ENCODE measurements around the gene CHST8. TPM values are rescaled to one million over a fixed set of nuclear protein-coding genes. Genes with fewer than 3 reads are reported as not detected.

CHST8 gene
- total and polyA plus RNA-seq, 4 donors, result 0.09 to 0.67 (median 0.24) TPM

DNA sequence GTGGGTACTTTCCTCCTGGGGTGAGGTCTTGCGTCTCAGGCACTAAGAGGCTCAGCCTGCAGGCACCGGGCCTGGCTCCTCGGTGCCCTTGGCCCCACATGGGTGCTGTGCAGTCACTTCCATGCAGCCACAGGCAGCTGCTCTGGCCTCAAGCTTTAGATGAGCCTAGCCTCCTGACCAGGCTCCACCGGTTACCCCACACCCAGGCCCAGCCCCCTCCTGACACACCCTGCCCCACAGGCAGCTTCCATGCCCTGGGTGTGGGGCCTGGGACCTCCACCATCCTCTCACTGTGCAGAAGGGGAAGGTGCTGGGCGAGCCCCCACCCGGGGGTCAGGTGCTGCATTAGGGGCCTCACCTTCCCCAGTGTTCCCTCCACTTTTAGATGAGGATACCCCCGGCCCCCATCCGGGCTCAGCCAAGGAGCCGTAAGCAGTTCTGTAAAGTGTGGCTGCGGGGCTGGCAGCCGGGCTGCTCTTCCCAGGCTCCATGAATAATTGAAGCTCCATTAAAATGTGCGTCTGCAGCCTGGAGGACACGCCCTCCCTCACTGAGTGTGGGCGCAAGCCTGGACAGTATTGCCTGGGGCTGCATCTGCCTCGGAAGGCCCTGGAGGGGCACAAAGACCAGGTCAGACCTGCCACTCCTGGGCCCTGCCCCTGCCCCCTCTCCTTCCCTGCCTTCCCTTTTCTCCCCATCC lies 102.4 kb downstream of the CHST8 start:
- WGBS, 2 donors, result 76 to 89% methylated on average over 15 of the region's 15 CpGs
- H3K27me3 ChIP-seq (ENCODE audit: control insufficient read depth in 3 of 3, insufficient read depth in 3 of 3, low read length in 2 of 3), result no peaks in the 10 kb centered on the region
- no peak for ATAC-seq (ENCODE audit: insufficient read depth, low FRiP score)

DNA sequence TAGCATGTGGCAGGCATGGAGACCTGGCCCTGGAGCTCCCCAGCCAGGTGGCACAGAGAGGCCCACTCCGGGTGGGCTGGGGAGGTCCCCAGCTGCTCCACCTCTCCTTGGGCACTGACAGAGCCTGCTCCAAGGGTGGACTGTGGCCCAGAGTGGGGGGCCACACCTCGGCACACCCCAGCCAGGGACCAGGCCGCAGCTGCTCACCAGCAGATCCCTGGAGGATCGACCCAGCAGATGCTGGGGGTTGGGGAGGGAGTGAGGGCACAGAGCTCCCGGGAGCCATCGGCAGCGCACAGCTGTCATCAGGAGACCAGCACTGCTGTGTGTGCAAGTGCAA lies 102.9 kb downstream of the CHST8 start:
- no peak for ATAC-seq (ENCODE audit: insufficient read depth, low FRiP score)
- WGBS, 2 donors, result 73 to 88% methylated on average over 7 of the region's 7 CpGs
- no peak for DNase-seq
- Histone ChIP-seq H3K9ac (ENCODE audit: insufficient read depth in 1 of 2, low read length in 2 of 2) (no peak overlapping the region), H3K4me1 (ENCODE audit: control insufficient read depth in 5 of 5, insufficient read depth in 5 of 5, low read length in 5 of 5) (peaks cover 0 to 4% (median 0%) of the 10 kb centered on the region in 5 donors), H3K36me3 (ENCODE audit: control insufficient read depth in 4 of 4, insufficient read depth in 4 of 4, low read length in 4 of 4) (no peaks in the 10 kb centered on the region), H3K4me3 (no peak overlapping the region), H3K27me3 (ENCODE audit: control insufficient read depth in 3 of 3, insufficient read depth in 3 of 3, low read length in 2 of 3) (no peaks in the 10 kb centered on the region), H3K9me3 (ENCODE audit: control insufficient read depth in 4 of 4, insufficient read depth in 3 of 4, low read length in 3 of 4) (peaks cover 0 to 15% (median 0%) of the 10 kb centered on the region in 4 donors), H3K27ac (ENCODE audit: low read depth in 1 of 2, low read length in 1 of 2) (no peak overlapping the region)
- TF ChIP-seq, protein P1, sequence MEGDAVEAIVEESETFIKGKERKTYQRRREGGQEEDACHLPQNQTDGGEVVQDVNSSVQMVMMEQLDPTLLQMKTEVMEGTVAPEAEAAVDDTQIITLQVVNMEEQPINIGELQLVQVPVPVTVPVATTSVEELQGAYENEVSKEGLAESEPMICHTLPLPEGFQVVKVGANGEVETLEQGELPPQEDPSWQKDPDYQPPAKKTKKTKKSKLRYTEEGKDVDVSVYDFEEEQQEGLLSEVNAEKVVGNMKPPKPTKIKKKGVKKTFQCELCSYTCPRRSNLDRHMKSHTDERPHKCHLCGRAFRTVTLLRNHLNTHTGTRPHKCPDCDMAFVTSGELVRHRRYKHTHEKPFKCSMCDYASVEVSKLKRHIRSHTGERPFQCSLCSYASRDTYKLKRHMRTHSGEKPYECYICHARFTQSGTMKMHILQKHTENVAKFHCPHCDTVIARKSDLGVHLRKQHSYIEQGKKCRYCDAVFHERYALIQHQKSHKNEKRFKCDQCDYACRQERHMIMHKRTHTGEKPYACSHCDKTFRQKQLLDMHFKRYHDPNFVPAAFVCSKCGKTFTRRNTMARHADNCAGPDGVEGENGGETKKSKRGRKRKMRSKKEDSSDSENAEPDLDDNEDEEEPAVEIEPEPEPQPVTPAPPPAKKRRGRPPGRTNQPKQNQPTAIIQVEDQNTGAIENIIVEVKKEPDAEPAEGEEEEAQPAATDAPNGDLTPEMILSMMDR (IDR thresholded peaks at IDR 0.05; ENCODE audit: control extremely low read depth, extremely low read depth), result no peak

More for the DNA sequence above, 102.4 kb downstream of the CHST8 start:
- Histone ChIP-seq H3K27ac (ENCODE audit: low read depth in 1 of 2, low read length in 1 of 2) (no peak overlapping the region), H3K4me1 (ENCODE audit: control insufficient read depth in 5 of 5, insufficient read depth in 5 of 5, low read length in 5 of 5) (peaks cover 0 to 4% (median 0%) of the 10 kb centered on the region in 5 donors), H3K36me3 (ENCODE audit: control insufficient read depth in 4 of 4, insufficient read depth in 4 of 4, low read length in 4 of 4) (no peaks in the 10 kb centered on the region), H3K9me3 (ENCODE audit: control insufficient read depth in 4 of 4, insufficient read depth in 3 of 4, low read length in 3 of 4) (peaks cover 0 to 11% (median 0%) of the 10 kb centered on the region in 4 donors), H3K9ac (ENCODE audit: insufficient read depth in 1 of 2, low read length in 2 of 2) (no peak overlapping the region), H3K4me3 (no peak overlapping the region)
- TF ChIP-seq, protein P1 (IDR thresholded peaks at IDR 0.05; ENCODE audit: control extremely low read depth, extremely low read depth), result no peak
- no peak for DNase-seq

DNA sequence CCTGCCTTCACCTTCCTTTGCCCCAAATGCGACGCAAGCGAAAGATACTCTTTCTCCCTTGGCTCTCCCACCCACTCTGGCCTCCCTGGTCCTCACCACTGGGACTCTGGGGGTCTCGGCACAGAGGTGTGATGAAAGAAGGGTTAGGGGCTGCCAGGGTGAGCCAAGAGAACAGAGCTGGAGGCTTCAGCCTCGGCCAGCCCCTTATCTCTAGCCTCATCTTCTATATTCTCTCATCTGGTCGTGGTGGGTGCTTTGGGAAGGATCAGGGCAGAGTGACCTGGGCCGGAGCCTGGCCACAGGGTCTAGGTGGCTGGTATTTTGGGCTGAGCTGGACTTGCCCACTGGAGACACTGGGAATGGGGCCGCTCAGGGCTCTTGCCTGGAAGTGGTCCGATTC lies 103.8 kb downstream of the CHST8 start:
- DNase-seq (no peak), ATAC-seq (ENCODE audit: insufficient read depth, low FRiP score) (no peak)
- Histone ChIP-seq H3K27me3 (ENCODE audit: control insufficient read depth in 3 of 3, insufficient read depth in 3 of 3, low read length in 2 of 3) (no peaks in the 10 kb centered on the region), H3K36me3 (ENCODE audit: control insufficient read depth in 4 of 4, insufficient read depth in 4 of 4, low read length in 4 of 4) (no peaks in the 10 kb centered on the region), H3K4me3 (no peak overlapping the region), H3K9me3 (ENCODE audit: control insufficient read depth in 4 of 4, insufficient read depth in 3 of 4, low read length in 3 of 4) (peaks cover 0 to 12% (median 0%) of the 10 kb centered on the region in 4 donors), H3K9ac (ENCODE audit: insufficient read depth in 1 of 2, low read length in 2 of 2) (no peak overlapping the region), H3K27ac (ENCODE audit: low read depth in 1 of 2, low read length in 1 of 2) (no peak overlapping the region), H3K4me1 (ENCODE audit: control insufficient read depth in 5 of 5, insufficient read depth in 5 of 5, low read length in 5 of 5) (no peaks in the 10 kb centered on the region)
- TF ChIP-seq, protein P1 (IDR thresholded peaks at IDR 0.05; ENCODE audit: control extremely low read depth, extremely low read depth), result no peak
- 72 to 81% methylated on average over 9 of the region's 9 CpGs for WGBS, 2 donors

DNA sequence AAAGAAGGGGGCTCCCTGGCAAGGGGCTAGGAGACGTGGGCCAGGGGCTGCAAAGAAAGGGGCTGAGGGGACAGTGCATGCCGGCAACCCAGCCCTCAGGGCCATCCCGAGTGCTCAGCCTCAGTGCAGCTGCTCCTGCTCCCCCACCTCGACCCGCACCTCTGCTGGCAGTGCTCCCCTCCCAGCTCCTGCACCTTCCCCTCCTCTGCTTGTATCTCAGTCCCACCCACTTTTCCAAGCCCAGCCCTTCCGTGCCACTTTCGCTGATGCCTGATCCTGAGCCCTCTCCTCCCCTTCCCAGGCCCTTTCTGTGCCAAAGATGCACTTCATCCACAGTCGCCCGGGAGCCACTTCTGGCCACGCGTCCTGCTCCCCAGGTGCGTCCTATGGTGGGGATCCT lies 105.0 kb downstream of the CHST8 start:
- Histone ChIP-seq H3K9ac (ENCODE audit: insufficient read depth in 1 of 2, low read length in 2 of 2) (no peak overlapping the region), H3K27me3 (ENCODE audit: control insufficient read depth in 3 of 3, insufficient read depth in 3 of 3, low read length in 2 of 3) (no peaks in the 10 kb centered on the region), H3K4me1 (ENCODE audit: control insufficient read depth in 5 of 5, insufficient read depth in 5 of 5, low read length in 5 of 5) (no peaks in the 10 kb centered on the region), H3K4me3 (no peak overlapping the region), H3K9me3 (ENCODE audit: control insufficient read depth in 4 of 4, insufficient read depth in 3 of 4, low read length in 3 of 4) (peaks cover 0 to 12% (median 0%) of the 10 kb centered on the region in 4 donors), H3K27ac (ENCODE audit: low read depth in 1 of 2, low read length in 1 of 2) (no peak overlapping the region), H3K36me3 (ENCODE audit: control insufficient read depth in 4 of 4, insufficient read depth in 4 of 4, low read length in 4 of 4) (no peaks in the 10 kb centered on the region)
- DNase-seq (no peak), ATAC-seq (ENCODE audit: insufficient read depth, low FRiP score) (no peak)
- TF ChIP-seq, protein P1 (IDR thresholded peaks at IDR 0.05; ENCODE audit: control extremely low read depth, extremely low read depth), result no peak
- 59 to 62% methylated on average over 11 to 12 of the region's 12 CpGs for WGBS, 2 donors

All from lung (tissue), 12 donors.